ENCODE results near the gene BDH1. TPM values are rescaled to one million over a fixed set of nuclear protein-coding genes. Genes with fewer than 3 reads are reported as not detected.

BDH1 gene
- total and polyA plus RNA-seq, 2 of the 8 experiments (the other 6 are each of a cell fraction or from before 2014, with no cell fraction given), result 27.2 to 28.1 TPM

GRCh38 chr3:197540961-197541377 is 14.8 kb downstream of the BDH1 start (continued):
- TF ChIP-seq ATF2 (IDR thresholded peaks at IDR 0.05; ENCODE audit: low read length) (0 out of 2 replicates have a peak, but pooled peaks have one; percentile 7), JUN (IDR thresholded peaks at IDR 0.05; ENCODE audit: low read depth, low read length) (0 out of 2 replicates have a peak, but pooled peaks have one; percentile 9)
